Measurements from ENCODE around the gene SASH1.

SASH1 gene

GRCh38 chr6:148432462-148433195 lies 90.0 kb downstream of the SASH1 start:
- no peak for DNase-seq (ENCODE audit: low read depth)

- DNase-seq (ENCODE audit: low read depth) = no peak
Observed at GRCh38 chr6:148435386-148435785, 92.7 kb downstream of the SASH1 start.

GRCh38 chr6:148436466-148436865 lies 93.8 kb downstream of the SASH1 start:
- no peak for DNase-seq (ENCODE audit: low read depth)

- no peak for DNase-seq (ENCODE audit: low read depth)
Observed at GRCh38 chr6:148438632-148439031, 96.0 kb downstream of the SASH1 start.

GRCh38 chr6:148440016-148440415 lies 97.4 kb downstream of the SASH1 start:
- no peak for DNase-seq (ENCODE audit: low read depth)

- DNase-seq (ENCODE audit: low read depth) = no peak
Observed at GRCh38 chr6:148440877-148441453, 98.3 kb downstream of the SASH1 start.

GRCh38 chr6:148441454-148441911 lies 98.8 kb downstream of the SASH1 start:
- DNase-seq (ENCODE audit: low read depth) = no peak

- no peak for DNase-seq (ENCODE audit: low read depth)
Observed at GRCh38 chr6:148443798-148444560, 101.3 kb downstream of the SASH1 start.

- no peak for DNase-seq (ENCODE audit: low read depth)
Observed at GRCh38 chr6:148445116-148445515, 102.5 kb downstream of the SASH1 start.

GRCh38 chr6:148445620-148446019 lies 103.0 kb downstream of the SASH1 start:
- no peak for DNase-seq (ENCODE audit: low read depth)

GRCh38 chr6:148446681-148447080 lies 104.0 kb downstream of the SASH1 start:
- DNase-seq (ENCODE audit: low read depth) = no peak

- DNase-seq (ENCODE audit: low read depth) = no peak
Observed at GRCh38 chr6:148447521-148448230, 105.0 kb downstream of the SASH1 start.

- no peak for DNase-seq (ENCODE audit: low read depth)
Observed at GRCh38 chr6:148448369-148449012, 105.9 kb downstream of the SASH1 start.

- no peak for DNase-seq (ENCODE audit: low read depth)
Observed at GRCh38 chr6:148450866-148451265, 108.2 kb downstream of the SASH1 start.

- DNase-seq (ENCODE audit: low read depth) = no peak
Observed at GRCh38 chr6:148451690-148452089, 109.1 kb downstream of the SASH1 start.

GRCh38 chr6:148452876-148453275 lies 110.2 kb downstream of the SASH1 start:
- no peak for DNase-seq (ENCODE audit: low read depth)

- no peak for DNase-seq (ENCODE audit: low read depth)
Observed at GRCh38 chr6:148453906-148454305, 111.3 kb downstream of the SASH1 start.

GRCh38 chr6:148455225-148455624 lies 112.6 kb downstream of the SASH1 start:
- DNase-seq (ENCODE audit: low read depth) = no peak

GRCh38 chr6:148455674-148456558 lies 113.3 kb downstream of the SASH1 start:
- no peak for DNase-seq (ENCODE audit: low read depth)

GRCh38 chr6:148457137-148457842 lies 114.7 kb downstream of the SASH1 start:
- DNase-seq (ENCODE audit: low read depth) = no peak

All from activated gamma-delta T cell treated with anti-CD3 and anti-CD28 coated beads, Interleukin-2, amount 50 U/mL, for 16 hours (primary cell).